GM19438 (cell line): ENCODE results near the gene CPNE9.

ENCODE experiments used
- ATAC-seq: cut with Tn5 transposase; IDR thresholded peaks from one replicate; pipeline ENCODE4 v1.9.1; 2021; ENCODE audit warnings: low read depth; ENCODE audit not compliant: unreplicated experiment

Gene CPNE9

GRCh38 chr3:9713142-9713541 is 9.5 kb downstream of the CPNE9 start:
- ATAC-seq, result no peak

GRCh38 chr3:9715136-9715535 is 11.5 kb downstream of the CPNE9 start:
- no peak for ATAC-seq

- ATAC-seq, result no peak
Measured at GRCh38 chr3:9715764-9716437, 12.3 kb downstream of the CPNE9 start.

- no peak for ATAC-seq
Measured at GRCh38 chr3:9716801-9717555, 13.3 kb downstream of the CPNE9 start.

GRCh38 chr3:9717563-9717962 is 13.9 kb downstream of the CPNE9 start:
- no peak for ATAC-seq

GRCh38 chr3:9718118-9718517 is 14.5 kb downstream of the CPNE9 start:
- ATAC-seq, result no peak

GRCh38 chr3:9721015-9721699 is 17.5 kb downstream of the CPNE9 start:
- ATAC-seq, result no peak

GRCh38 chr3:9721700-9722060 is 18.0 kb downstream of the CPNE9 start:
- no peak for ATAC-seq

GRCh38 chr3:9725775-9726515 is 22.3 kb downstream of the CPNE9 start:
- no peak for ATAC-seq

GRCh38 chr3:9727041-9727595 is 23.5 kb downstream of the CPNE9 start:
- no peak for ATAC-seq

GRCh38 chr3:9727743-9728142 is 24.1 kb downstream of the CPNE9 start:
- no peak for ATAC-seq

- ATAC-seq, result no peak
Measured at GRCh38 chr3:9729419-9729818, 25.8 kb downstream of the CPNE9 start.

GRCh38 chr3:9730657-9731205 is 27.1 kb downstream of the CPNE9 start:
- peak; percentile 47 for ATAC-seq

- peak; percentile 91 for ATAC-seq
Measured at GRCh38 chr3:9731206-9732079, 27.8 kb downstream of the CPNE9 start, which contains the start of gene BRPF1. TSS of gene BRPF1 (plus strand) at chr3:9731735. CDS start at chr3:9734141, 2,406 bp downstream.

GRCh38 chr3:9732080-9732739 is 28.6 kb downstream of the CPNE9 start:
- no peak for ATAC-seq

- no peak for ATAC-seq
Measured at GRCh38 chr3:9732740-9733115, 29.1 kb downstream of the CPNE9 start.

- no peak for ATAC-seq
Measured at GRCh38 chr3:9736831-9737230, 33.2 kb downstream of the CPNE9 start.

GRCh38 chr3:9739181-9739580 is 35.5 kb downstream of the CPNE9 start:
- ATAC-seq, result no peak

- ATAC-seq, result no peak
Measured at GRCh38 chr3:9742560-9742959, 38.9 kb downstream of the CPNE9 start.
